22Rv1 (cell line): ENCODE measurements around the gene EFNA3.

Experiments used
- CTCF ChIP-seq: fragments of 450-650 bp; IDR thresholded peaks from 2 replicates; pipeline ENCODE4 v1.5.1; 2017; ENCODE audit warnings: mild to moderate bottlenecking
- ZFX ChIP-seq: fragments of 450-650 bp; IDR thresholded peaks from 2 replicates; pipeline ENCODE4 v1.6.1; 2017; ENCODE audit warnings: antibody characterized with exemption, borderline replicate concordance

- peak; percentile 50 for TF ChIP-seq CTCF
- no peak for TF ChIP-seq ZFX
Observed at GRCh38 chr1:155094622-155094948, 15.9 kb downstream of the EFNA3 start.
